Lung (tissue), 12 donors: ENCODE measurements around the gene THTPA. TPM values are rescaled to one million over a fixed set of nuclear protein-coding genes. Genes with fewer than 3 reads are reported as not detected.

Experiments
- ATAC-seq: fragments of 200-7000 bp; cut with Tn5 transposase; one replicate; pipeline ENCODE4 v1.9.1; 2020; ENCODE audit warnings: moderate number of reproducible peaks; ENCODE audit not compliant: insufficient read depth, low FRiP score
- DNase-seq, 3 donors: peaks; one replicate each; pipeline ENCODE4 v3.0.0-alpha.2; 2013 to 2017
- H3K27ac ChIP-seq, 2 donors: one replicate each; pipeline ENCODE4 v1.5.1; 2013; ENCODE audit warnings: mild to moderate bottlenecking in 2 of 2, moderate library complexity in 2 of 2, control low read depth in 1 of 2, inconsistent platforms in 1 of 2, low read depth in 1 of 2, low read length in 1 of 2
- H3K27me3 ChIP-seq, 3 donors: one replicate each; pipeline ENCODE4 v1.5.1; 2013; ENCODE audit warnings: low read length in 2 of 3; ENCODE audit not compliant: control insufficient read depth in 3 of 3, insufficient read depth in 3 of 3
- H3K36me3 ChIP-seq, 4 donors: one replicate each; pipeline ENCODE4 v1.5.1; 2013; ENCODE audit warnings: low read length in 4 of 4, mild to moderate bottlenecking in 1 of 4, moderate library complexity in 1 of 4; ENCODE audit not compliant: control insufficient read depth in 4 of 4, insufficient read depth in 4 of 4
- H3K4me1 ChIP-seq, 5 donors: one replicate each; pipeline ENCODE4 v1.5.1; 2013; ENCODE audit warnings: low read length in 5 of 5, mild to moderate bottlenecking in 2 of 5, moderate library complexity in 1 of 5; ENCODE audit not compliant: control insufficient read depth in 5 of 5, insufficient read depth in 5 of 5
- H3K4me3 ChIP-seq: one replicate; pipeline ENCODE4 v1.5.1; 2013; ENCODE audit warnings: mild to moderate bottlenecking, control low read depth, moderate library complexity
- H3K9ac ChIP-seq, 2 donors: one replicate each; pipeline ENCODE4 v1.5.1; 2013; ENCODE audit warnings: low read length in 2 of 2, control low read depth in 1 of 2; ENCODE audit not compliant: insufficient read depth in 1 of 2
- H3K9me3 ChIP-seq, 4 donors: one replicate each; pipeline ENCODE4 v1.5.1; 2013; ENCODE audit warnings: low read length in 3 of 4, mild to moderate bottlenecking in 1 of 4, moderate library complexity in 1 of 4; ENCODE audit not compliant: control insufficient read depth in 4 of 4, insufficient read depth in 3 of 4
- WGBS, 2 donors: extraction: QIAGEN DNeasy Blood & Tissue Kit; methylation state at CpG; one replicate each; pipeline ENCODE4 v1.1.7; 2013; 5-methylcytosine and 5-hydroxymethylcytosine counted together
- polyA plus RNA-seq, 2 donors: library from polyadenylated mRNA; stranded (reverse); fragments of 200-250 nt; gene quantifications; one replicate each; pipeline ENCODE4 v1.2.1, GENCODE V29; 2013
- total RNA-seq, 2 donors: library from RNA; depleted of rRNA in 1 of 2; stranded (reverse); fragments of >200 nt in 1 of 2; gene quantifications; one replicate each; pipeline ENCODE4 v1.2.1, GENCODE V29; 2014 to 2021
- TF ChIP-seq, protein P1 (sequence below): IDR thresholded peaks from 2 replicates; pipeline ENCODE4 v1.5.1; 2012; ENCODE audit warnings: mild to moderate bottlenecking; ENCODE audit errors: control extremely low read depth, extremely low read depth
- donor health status: control.
- donor health status: control.
- donor health status: Bipolar disorder and iron deficiency.
- donor health status: healthy.
- donor health status: DM: yes; HTN: yes; CAD: no.

Gene THTPA
- total and polyA plus RNA-seq, 4 donors: 7.7 to 22.1 (median 14.1) TPM

DNA sequence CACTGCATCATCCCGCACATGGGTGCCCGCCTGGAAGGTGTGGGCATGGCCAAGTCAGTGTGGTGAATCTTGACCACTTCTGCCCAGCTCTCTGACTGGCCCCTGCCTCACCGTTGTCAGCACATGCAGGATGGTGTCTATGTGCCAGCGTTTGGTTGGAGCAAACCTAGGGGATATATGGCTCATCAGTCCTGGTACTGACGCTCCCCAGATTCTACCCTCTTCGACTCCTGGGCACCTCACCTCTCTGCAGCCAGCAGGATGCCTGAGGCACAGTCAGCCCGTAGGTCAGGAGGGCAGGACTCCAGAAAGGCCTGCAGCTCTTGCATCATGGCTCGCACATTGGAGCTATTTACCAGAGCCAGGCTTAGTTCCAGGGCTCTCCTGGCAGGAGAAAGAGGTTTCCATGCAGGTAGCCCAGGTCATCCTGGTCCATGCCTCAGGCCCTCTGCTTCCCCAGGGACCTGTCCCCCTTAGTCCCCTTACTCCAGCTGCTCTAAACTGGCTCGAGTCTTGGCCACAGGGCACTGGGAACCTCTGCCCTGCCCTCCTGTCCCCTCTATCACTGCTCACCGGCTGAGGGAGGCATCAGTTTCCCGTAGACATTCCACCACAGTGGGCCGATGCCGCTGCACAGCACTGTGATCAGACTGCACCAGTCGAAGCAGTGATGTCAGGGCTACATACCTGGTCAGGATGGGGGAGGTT is 7.6 kb downstream of the THTPA start:
- TF ChIP-seq, protein P1, sequence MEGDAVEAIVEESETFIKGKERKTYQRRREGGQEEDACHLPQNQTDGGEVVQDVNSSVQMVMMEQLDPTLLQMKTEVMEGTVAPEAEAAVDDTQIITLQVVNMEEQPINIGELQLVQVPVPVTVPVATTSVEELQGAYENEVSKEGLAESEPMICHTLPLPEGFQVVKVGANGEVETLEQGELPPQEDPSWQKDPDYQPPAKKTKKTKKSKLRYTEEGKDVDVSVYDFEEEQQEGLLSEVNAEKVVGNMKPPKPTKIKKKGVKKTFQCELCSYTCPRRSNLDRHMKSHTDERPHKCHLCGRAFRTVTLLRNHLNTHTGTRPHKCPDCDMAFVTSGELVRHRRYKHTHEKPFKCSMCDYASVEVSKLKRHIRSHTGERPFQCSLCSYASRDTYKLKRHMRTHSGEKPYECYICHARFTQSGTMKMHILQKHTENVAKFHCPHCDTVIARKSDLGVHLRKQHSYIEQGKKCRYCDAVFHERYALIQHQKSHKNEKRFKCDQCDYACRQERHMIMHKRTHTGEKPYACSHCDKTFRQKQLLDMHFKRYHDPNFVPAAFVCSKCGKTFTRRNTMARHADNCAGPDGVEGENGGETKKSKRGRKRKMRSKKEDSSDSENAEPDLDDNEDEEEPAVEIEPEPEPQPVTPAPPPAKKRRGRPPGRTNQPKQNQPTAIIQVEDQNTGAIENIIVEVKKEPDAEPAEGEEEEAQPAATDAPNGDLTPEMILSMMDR: no peak
- H3K4me1 ChIP-seq: peaks cover 0 to 19% (median 5%) of the 10 kb centered on the region in 5 donors
- H3K27ac ChIP-seq: peak overlapping the region in 1 of 2 donors; percentile 5
- WGBS, 2 donors: 87 to 92% methylated on average over 14 of the region's 14 CpGs
- peaks cover 0 to 29% (median 18%) of the 10 kb centered on the region in 4 donors for H3K36me3 ChIP-seq
- DNase-seq: no peak
- no peak for ATAC-seq
- no peak overlapping the region for H3K9ac ChIP-seq
- no peaks in the 10 kb centered on the region for H3K9me3 ChIP-seq
- H3K4me3 ChIP-seq: no peak overlapping the region
- H3K27me3 ChIP-seq: no peaks in the 10 kb centered on the region

DNA sequence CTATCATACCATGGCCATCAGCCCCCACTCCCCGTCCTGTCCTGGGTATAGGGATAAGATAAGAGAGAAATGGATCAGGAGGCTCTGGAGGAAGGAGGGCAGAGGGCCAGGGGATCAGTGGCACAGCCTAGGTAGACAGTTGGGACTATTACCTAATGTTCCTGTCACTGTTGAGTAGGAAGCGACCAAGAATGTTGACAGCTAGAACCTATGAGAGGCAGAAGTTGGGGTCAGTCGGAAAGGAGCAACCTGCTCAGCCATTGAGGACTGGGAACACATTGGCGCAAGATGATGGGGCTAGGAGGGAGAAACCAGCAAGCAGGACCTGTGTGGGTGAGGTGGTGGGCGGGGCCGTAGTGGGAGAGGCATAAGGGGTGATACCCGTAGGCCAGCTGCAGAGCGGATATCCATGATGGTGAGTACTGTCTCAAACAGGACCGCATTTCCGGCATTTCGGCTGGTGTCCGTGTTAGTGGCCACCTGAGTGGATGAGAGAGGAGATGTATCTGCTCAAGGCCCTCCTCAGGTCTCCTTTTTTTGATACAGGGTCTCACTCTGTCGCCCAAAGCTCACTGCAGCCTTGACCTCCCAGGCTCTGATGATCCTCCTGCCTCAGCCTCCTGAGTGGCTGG is 8.2 kb downstream of the THTPA start:
- no peak overlapping the region for H3K27ac ChIP-seq
- DNase-seq (no peak), ATAC-seq (no peak)
- TF ChIP-seq, protein P1: no peak
- no peaks in the 10 kb centered on the region for H3K9me3 ChIP-seq
- no peaks in the 10 kb centered on the region for H3K27me3 ChIP-seq
- H3K9ac ChIP-seq: no peak overlapping the region
- H3K4me1 ChIP-seq: peaks cover 0 to 21% (median 5%) of the 10 kb centered on the region in 5 donors
- WGBS, 2 donors: 87 to 92% methylated on average over 13 of the region's 13 CpGs
- no peak overlapping the region for H3K4me3 ChIP-seq
- peaks cover 0 to 26% (median 17%) of the 10 kb centered on the region in 4 donors for H3K36me3 ChIP-seq

DNA sequence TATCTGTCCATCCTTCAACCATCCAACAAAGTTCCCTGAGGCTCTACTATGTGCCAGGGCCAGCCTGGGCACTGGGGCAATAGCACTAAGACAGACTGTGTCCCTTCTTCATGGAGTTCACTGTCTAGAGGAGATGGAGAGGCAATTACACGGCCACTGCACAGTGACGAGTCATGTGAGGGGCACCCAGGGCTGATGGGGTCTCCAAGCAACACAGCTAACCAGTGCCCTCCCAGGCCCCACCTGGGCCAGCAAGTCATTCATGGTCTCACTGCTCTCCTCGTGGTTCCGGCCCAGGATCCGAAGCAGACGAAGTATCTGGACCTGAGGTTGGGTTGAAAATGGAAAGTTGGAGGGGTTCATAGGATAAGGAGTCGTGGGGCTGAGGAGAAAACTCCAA is 8.8 kb downstream of the THTPA start:
- Histone ChIP-seq H3K27me3 (no peaks in the 10 kb centered on the region), H3K27ac (no peak overlapping the region), H3K36me3 (peaks cover 0 to 21% (median 14%) of the 10 kb centered on the region in 4 donors), H3K4me3 (no peak overlapping the region), H3K9me3 (no peaks in the 10 kb centered on the region), H3K9ac (no peak overlapping the region), H3K4me1 (peaks cover 0 to 21% (median 5%) of the 10 kb centered on the region in 5 donors)
- DNase-seq (no peak), ATAC-seq (no peak)
- 85 to 91% methylated on average over 7 of the region's 7 CpGs for WGBS, 2 donors
- TF ChIP-seq, protein P1: no peak
